ENCODE data around the gene HSPA9. TPM values are rescaled to one million over a fixed set of nuclear protein-coding genes. Genes with fewer than 3 reads are reported as not detected.

HSPA9 gene
- total RNA-seq, 1 donor from 2014 or later = 247 TPM

- peak overlapping the region; percentile 65 for H3K27ac Mint-ChIP-seq (ENCODE audit: unreplicated experiment)
- H3K36me3 Mint-ChIP-seq (ENCODE audit: low read depth) = no peaks in the 10 kb centered on the region
- H3K4me1 Mint-ChIP-seq = peaks cover 19% of the 10 kb centered on the region
- no peak for TF ChIP-seq CTCF (conservative IDR thresholded peaks at IDR 0.05)
- no peaks in the 10 kb centered on the region for H3K27me3 Mint-ChIP-seq (ENCODE audit: low read depth)
- no peak for DNase-seq (ENCODE audit: low read depth, low spot score)
- H3K4me3 Mint-ChIP-seq = no peak overlapping the region
- H3K9me3 Mint-ChIP-seq = no peaks in the 10 kb centered on the region
Observed at GRCh38 chr5:138615461-138615860, 40.3 kb upstream of the HSPA9 start.

GRCh38 chr5:138611678-138612218 is 36.5 kb upstream of the HSPA9 start:
- Mint-ChIP-seq H3K36me3 (ENCODE audit: low read depth) (no peaks in the 10 kb centered on the region), H3K4me3 (peak overlapping the region; percentile 63), H3K4me1 (peaks cover 37% of the 10 kb centered on the region), H3K27me3 (ENCODE audit: low read depth) (no peaks in the 10 kb centered on the region), H3K9me3 (no peaks in the 10 kb centered on the region), H3K27ac (ENCODE audit: unreplicated experiment) (peak overlapping the region; percentile 94)
- TF ChIP-seq CTCF (conservative IDR thresholded peaks at IDR 0.05) = no peak
- no peak for DNase-seq (ENCODE audit: low read depth, low spot score)

GRCh38 chr5:138610918-138611677 is 35.9 kb upstream of the HSPA9 start:
- peak; percentile 41 for DNase-seq (ENCODE audit: low read depth, low spot score)
- H3K9me3 Mint-ChIP-seq = no peaks in the 10 kb centered on the region
- peak overlapping the region; percentile 63 for H3K4me3 Mint-ChIP-seq
- peaks cover 44% of the 10 kb centered on the region for H3K4me1 Mint-ChIP-seq
- H3K27ac Mint-ChIP-seq (ENCODE audit: unreplicated experiment) = peak overlapping the region; percentile 94
- no peak for TF ChIP-seq CTCF (conservative IDR thresholded peaks at IDR 0.05)
- H3K36me3 Mint-ChIP-seq (ENCODE audit: low read depth) = no peaks in the 10 kb centered on the region
- H3K27me3 Mint-ChIP-seq (ENCODE audit: low read depth) = no peaks in the 10 kb centered on the region

GRCh38 chr5:138610415-138610917 is 35.3 kb upstream of the HSPA9 start:
- peak overlapping the region; percentile 94 for H3K27ac Mint-ChIP-seq (ENCODE audit: unreplicated experiment)
- no peaks in the 10 kb centered on the region for H3K27me3 Mint-ChIP-seq (ENCODE audit: low read depth)
- no peaks in the 10 kb centered on the region for H3K9me3 Mint-ChIP-seq
- TF ChIP-seq CTCF (conservative IDR thresholded peaks at IDR 0.05) = peak; percentile 55
- peak overlapping the region; percentile 63 for H3K4me3 Mint-ChIP-seq
- H3K36me3 Mint-ChIP-seq (ENCODE audit: low read depth) = no peaks in the 10 kb centered on the region
- H3K4me1 Mint-ChIP-seq = peaks cover 50% of the 10 kb centered on the region
- peak; percentile 15 for DNase-seq (ENCODE audit: low read depth, low spot score)

GRCh38 chr5:138606378-138607064 is 31.3 kb upstream of the HSPA9 start:
- Mint-ChIP-seq H3K36me3 (ENCODE audit: low read depth) (no peaks in the 10 kb centered on the region), H3K4me3 (peak overlapping the region; percentile 72), H3K9me3 (no peaks in the 10 kb centered on the region), H3K4me1 (peaks cover 59% of the 10 kb centered on the region), H3K27ac (ENCODE audit: unreplicated experiment) (peak overlapping the region; percentile 24), H3K27me3 (ENCODE audit: low read depth) (no peaks in the 10 kb centered on the region)
- no peak for TF ChIP-seq CTCF (conservative IDR thresholded peaks at IDR 0.05)
- DNase-seq (ENCODE audit: low read depth, low spot score) = peak; percentile 32
